GM18511 (cell line): ENCODE data around the gene FZD2.
"Not testable (repeated sequence)": the region's sequence is repeated elsewhere in the genome, so short reads cannot be mapped to it uniquely, and the experiment has no call there.

Source experiments
- ATAC-seq: cut with Tn5 transposase; IDR thresholded peaks from one replicate; pipeline ENCODE4 v1.9.1; 2021; ENCODE audit warnings: mild to moderate bottlenecking, moderate library complexity; ENCODE audit not compliant: unreplicated experiment

FZD2 gene

GRCh38 chr17:44572801-44573200, 15.5 kb downstream of the FZD2 start:
- ATAC-seq, result no peak

- no peak for ATAC-seq
These were observed 18.1 kb downstream of the FZD2 start for GRCh38 chr17:44575403-44575802.

- ATAC-seq, result no peak
These were observed 21.7 kb downstream of the FZD2 start for GRCh38 chr17:44578947-44579346.

- no peak for ATAC-seq
These were observed 24.6 kb downstream of the FZD2 start for GRCh38 chr17:44581868-44582267.

GRCh38 chr17:44584443-44584842, 27.2 kb downstream of the FZD2 start:
- ATAC-seq, result no peak

GRCh38 chr17:44585315-44585714, 28.0 kb downstream of the FZD2 start:
- ATAC-seq, result no peak

- no peak for ATAC-seq
These were observed 30.1 kb downstream of the FZD2 start for GRCh38 chr17:44587339-44587738.

GRCh38 chr17:44589316-44590071, 32.2 kb downstream of the FZD2 start:
- ATAC-seq, result no peak

- ATAC-seq, result not testable (repeated sequence)
These were observed 32.8 kb downstream of the FZD2 start for GRCh38 chr17:44590072-44590462.

GRCh38 chr17:44590762-44591161, 33.5 kb downstream of the FZD2 start:
- ATAC-seq, result not testable (repeated sequence)

- ATAC-seq, result no peak
These were observed 33.9 kb downstream of the FZD2 start for GRCh38 chr17:44591206-44591605.

- no peak for ATAC-seq
These were observed 35.9 kb downstream of the FZD2 start for GRCh38 chr17:44593156-44593555.

GRCh38 chr17:44595216-44595775, 38.0 kb downstream of the FZD2 start:
- ATAC-seq, result no peak

- no peak for ATAC-seq
These were observed 41.0 kb downstream of the FZD2 start for GRCh38 chr17:44598329-44598728.

- ATAC-seq, result no peak
These were observed 41.6 kb downstream of the FZD2 start for GRCh38 chr17:44598932-44599297.

GRCh38 chr17:44599298-44600175, 42.3 kb downstream of the FZD2 start:
- ATAC-seq, result no peak

- ATAC-seq, result no peak
These were observed 44.3 kb downstream of the FZD2 start for GRCh38 chr17:44601539-44601938.

GRCh38 chr17:44601973-44602372, 44.7 kb downstream of the FZD2 start:
- no peak for ATAC-seq

GRCh38 chr17:44602390-44602789, 45.1 kb downstream of the FZD2 start:
- ATAC-seq, result no peak

- ATAC-seq, result no peak
These were observed 45.7 kb downstream of the FZD2 start for GRCh38 chr17:44602970-44603369.

- ATAC-seq, result no peak
These were observed 47.0 kb downstream of the FZD2 start for GRCh38 chr17:44604116-44604761.
